ENCODE data around the gene ITGA11.

GRCh38 chr15:68445351-68445750, 13.4 kb upstream of the ITGA11 start:
- TF ChIP-seq POLR2A (IDR thresholded peaks at IDR 0.05; ENCODE audit: low read depth) (no peak), CTCF (IDR thresholded peaks at IDR 0.05) (no peak)
